Neural crest cell (in vitro differentiated cells): ENCODE measurements around the gene CHRNA4. TPM values are rescaled to one million over a fixed set of nuclear protein-coding genes. Genes with fewer than 3 reads are reported as not detected.
"Not testable (repeated sequence)": the region's sequence is repeated elsewhere in the genome, so short reads cannot be mapped to it uniquely, and the experiment has no call there.

Experiments used
- DNase-seq: peaks from one replicate; pipeline ENCODE4 v3.0.0; 2021; ENCODE audit warnings: low read depth, mixed read lengths, low spot score
- H3K27ac Mint-ChIP-seq: one replicate; pipeline ENCODE4 v1.8.0; 2021; ENCODE audit warnings: mild to moderate bottlenecking, mixed read lengths; ENCODE audit not compliant: unreplicated experiment
- H3K27me3 Mint-ChIP-seq: 2 replicates; pipeline ENCODE4 v1.8.0; 2021; ENCODE audit warnings: low read depth, mild to moderate bottlenecking, mixed read lengths
- H3K36me3 Mint-ChIP-seq: 2 replicates; pipeline ENCODE4 v1.8.0; 2021; ENCODE audit warnings: low read depth, mild to moderate bottlenecking, mixed read lengths
- H3K4me1 Mint-ChIP-seq: 2 replicates; pipeline ENCODE4 v1.8.0; 2021; ENCODE audit warnings: mixed read lengths
- H3K4me3 Mint-ChIP-seq: one replicate; pipeline ENCODE4 v1.8.0; 2021; ENCODE audit warnings: mild to moderate bottlenecking, mixed read lengths
- H3K9me3 Mint-ChIP-seq: 2 replicates; pipeline ENCODE4 v1.8.0; 2021; ENCODE audit warnings: mixed read lengths
- total RNA-seq: library from RNA; stranded (reverse); gene quantifications from 2 replicates; pipeline ENCODE4 v1.2.1, GENCODE V29; 2021
- TF ChIP-seq, protein P1 (sequence below): fragments of 200-600 bp; sonication (generic); conservative IDR thresholded peaks from 2 replicates; pipeline ENCODE4 v1.5.0; 2021; ENCODE audit warnings: antibody characterized with exemption, mild to moderate bottlenecking

Gene CHRNA4
- total RNA-seq, 1 donor from 2014 or later, result 5.4 TPM

DNA sequence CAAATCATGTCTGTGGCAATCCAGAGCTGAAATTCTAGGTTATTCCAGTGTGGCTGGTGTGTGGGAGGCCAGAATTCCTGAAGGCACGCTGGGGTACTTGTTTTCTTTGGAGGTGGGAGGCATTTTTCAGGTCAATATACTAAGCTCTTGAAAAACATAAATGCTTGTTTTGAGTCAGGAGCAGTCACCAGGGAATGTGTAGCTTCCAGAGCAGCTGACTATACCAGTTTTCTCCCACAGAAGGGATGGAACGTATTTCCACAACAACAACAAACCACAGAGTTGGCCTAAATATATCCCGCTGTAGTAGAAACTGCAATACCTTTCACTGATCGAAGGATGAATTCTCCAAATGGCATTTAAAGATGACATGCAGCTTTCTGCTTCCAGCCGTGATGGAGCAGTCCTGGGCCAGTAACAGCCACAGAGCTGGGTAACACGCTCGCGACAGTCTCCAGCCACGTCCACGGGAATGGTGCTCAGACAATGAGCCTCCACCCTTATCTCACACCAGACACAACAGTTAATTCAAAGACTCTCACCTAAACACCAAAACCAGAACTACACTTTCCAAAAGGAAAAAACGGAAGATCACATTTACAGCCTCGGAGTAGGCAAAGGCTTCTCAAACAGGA, 23.2 kb downstream of the CHRNA4 start:
- TF ChIP-seq, protein P1, sequence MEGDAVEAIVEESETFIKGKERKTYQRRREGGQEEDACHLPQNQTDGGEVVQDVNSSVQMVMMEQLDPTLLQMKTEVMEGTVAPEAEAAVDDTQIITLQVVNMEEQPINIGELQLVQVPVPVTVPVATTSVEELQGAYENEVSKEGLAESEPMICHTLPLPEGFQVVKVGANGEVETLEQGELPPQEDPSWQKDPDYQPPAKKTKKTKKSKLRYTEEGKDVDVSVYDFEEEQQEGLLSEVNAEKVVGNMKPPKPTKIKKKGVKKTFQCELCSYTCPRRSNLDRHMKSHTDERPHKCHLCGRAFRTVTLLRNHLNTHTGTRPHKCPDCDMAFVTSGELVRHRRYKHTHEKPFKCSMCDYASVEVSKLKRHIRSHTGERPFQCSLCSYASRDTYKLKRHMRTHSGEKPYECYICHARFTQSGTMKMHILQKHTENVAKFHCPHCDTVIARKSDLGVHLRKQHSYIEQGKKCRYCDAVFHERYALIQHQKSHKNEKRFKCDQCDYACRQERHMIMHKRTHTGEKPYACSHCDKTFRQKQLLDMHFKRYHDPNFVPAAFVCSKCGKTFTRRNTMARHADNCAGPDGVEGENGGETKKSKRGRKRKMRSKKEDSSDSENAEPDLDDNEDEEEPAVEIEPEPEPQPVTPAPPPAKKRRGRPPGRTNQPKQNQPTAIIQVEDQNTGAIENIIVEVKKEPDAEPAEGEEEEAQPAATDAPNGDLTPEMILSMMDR, result no peak
- peaks cover 14% of the 10 kb centered on the region for H3K27me3 Mint-ChIP-seq
- H3K9me3 Mint-ChIP-seq, result peaks cover 4% of the 10 kb centered on the region
- H3K36me3 Mint-ChIP-seq, result no peaks in the 10 kb centered on the region
- DNase-seq, result no peak
- H3K4me3 Mint-ChIP-seq, result no peak overlapping the region
- H3K27ac Mint-ChIP-seq, result no peak overlapping the region
- H3K4me1 Mint-ChIP-seq, result peaks cover 4% of the 10 kb centered on the region

DNA sequence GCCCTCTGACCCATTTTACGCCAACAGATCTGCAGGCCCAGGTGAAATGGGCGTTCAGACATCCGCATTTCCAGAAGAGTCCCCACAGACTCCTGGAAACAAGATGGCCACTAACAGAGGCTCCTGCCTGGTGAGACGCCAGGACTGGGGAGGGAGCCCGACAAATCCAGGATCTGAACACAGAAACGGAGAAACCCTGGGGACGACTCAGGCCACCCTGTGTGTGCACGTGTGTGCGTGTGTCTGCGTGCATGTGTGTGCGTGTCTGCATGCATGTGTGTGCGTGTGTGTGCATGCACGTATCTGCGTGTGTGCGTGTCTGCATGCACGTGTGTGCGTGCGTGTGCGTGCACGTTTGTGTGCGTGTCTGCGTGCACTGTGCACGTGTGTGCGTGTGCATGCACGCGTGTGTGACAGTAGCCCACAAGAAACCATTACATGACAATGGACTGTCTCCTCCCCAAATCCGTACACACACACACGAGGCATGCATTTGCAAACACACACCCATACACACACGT, 24.9 kb downstream of the CHRNA4 start:
- TF ChIP-seq, protein P1, result no peak
- peaks cover 14% of the 10 kb centered on the region for H3K27me3 Mint-ChIP-seq
- H3K9me3 Mint-ChIP-seq, result peaks cover 10% of the 10 kb centered on the region
- no peak overlapping the region for H3K4me3 Mint-ChIP-seq
- DNase-seq, result no peak
- peaks cover 6% of the 10 kb centered on the region for H3K36me3 Mint-ChIP-seq
- H3K27ac Mint-ChIP-seq, result no peak overlapping the region
- H3K4me1 Mint-ChIP-seq, result peaks cover 8% of the 10 kb centered on the region

DNA sequence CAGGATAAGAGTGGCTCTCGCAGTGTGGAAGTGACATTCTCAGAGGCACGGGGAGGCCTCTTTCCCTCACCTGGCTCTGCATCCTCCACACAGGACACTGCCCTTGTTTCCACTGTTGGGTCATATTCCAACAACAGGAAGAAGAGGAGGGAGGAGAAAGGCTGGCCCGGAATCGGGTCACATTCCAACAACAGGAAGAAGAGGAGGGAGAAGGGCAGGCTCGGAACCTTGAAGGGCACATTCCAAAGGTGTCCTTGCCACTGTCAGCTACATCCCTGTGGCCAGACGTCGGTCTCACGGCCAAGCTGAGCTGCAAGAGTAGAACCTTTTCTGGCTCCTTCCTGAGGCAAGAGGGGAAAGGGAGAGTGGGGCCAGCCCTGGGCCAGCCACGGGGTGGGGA, 25.4 kb downstream of the CHRNA4 start:
- Mint-ChIP-seq H3K27me3 (peaks cover 14% of the 10 kb centered on the region), H3K27ac (no peak overlapping the region), H3K36me3 (peaks cover 6% of the 10 kb centered on the region), H3K4me3 (no peak overlapping the region), H3K4me1 (peaks cover 8% of the 10 kb centered on the region), H3K9me3 (peaks cover 10% of the 10 kb centered on the region)
- no peak for DNase-seq
- TF ChIP-seq, protein P1, result no peak

DNA sequence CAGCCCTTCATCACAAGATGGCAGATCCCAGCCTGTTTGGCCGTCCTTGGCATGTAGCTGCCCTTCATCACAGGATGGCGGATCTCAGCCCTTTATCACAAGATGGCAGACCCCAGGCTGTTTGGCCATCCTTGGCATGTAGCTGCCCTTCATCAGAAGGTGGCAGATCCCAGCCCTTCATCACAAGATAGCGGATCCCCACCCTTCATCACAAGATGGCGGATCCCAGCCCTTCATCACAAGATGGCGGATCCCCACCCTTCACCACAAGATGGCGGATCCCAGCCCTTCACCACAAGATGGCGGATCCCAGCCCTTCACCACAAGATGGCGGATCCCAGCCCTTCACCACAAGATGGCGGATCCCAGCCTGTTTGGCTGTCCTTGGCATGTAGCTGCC, 26.1 kb downstream of the CHRNA4 start:
- H3K4me3 Mint-ChIP-seq, H3K36me3 Mint-ChIP-seq, DNase-seq: not testable (repeated sequence)

DNA sequence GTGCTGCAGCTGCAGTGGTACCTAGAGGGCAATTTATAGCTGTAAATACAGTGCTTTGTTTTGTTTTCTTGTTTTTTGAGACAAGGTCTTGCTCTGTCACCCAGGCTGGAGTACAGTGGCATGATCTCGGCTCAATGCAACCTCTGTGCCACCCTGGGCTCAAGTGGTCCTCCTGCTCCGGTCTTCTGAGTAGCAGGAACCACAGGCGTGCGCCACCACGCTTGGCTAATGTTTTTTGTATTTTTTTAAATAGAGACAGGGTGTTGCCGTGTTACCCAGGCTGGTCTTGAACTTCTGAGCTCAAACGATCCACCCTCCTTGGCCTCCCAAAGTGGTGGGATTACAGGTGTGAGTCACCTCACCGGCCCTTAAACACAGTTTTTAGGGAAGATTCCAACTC, 26.8 kb downstream of the CHRNA4 start:
- Mint-ChIP-seq H3K36me3 (peaks cover 6% of the 10 kb centered on the region), H3K27ac (no peak overlapping the region), H3K9me3 (peaks cover 6% of the 10 kb centered on the region), H3K27me3 (peaks cover 14% of the 10 kb centered on the region), H3K4me1 (peaks cover 8% of the 10 kb centered on the region), H3K4me3 (no peak overlapping the region)
- DNase-seq, result no peak
- TF ChIP-seq, protein P1, result no peak

More for the DNA sequence above, 26.1 kb downstream of the CHRNA4 start:
- peaks cover 14% of the 10 kb centered on the region for H3K27me3 Mint-ChIP-seq
- H3K27ac Mint-ChIP-seq, H3K4me1 Mint-ChIP-seq, H3K9me3 Mint-ChIP-seq: not testable (repeated sequence)

DNA sequence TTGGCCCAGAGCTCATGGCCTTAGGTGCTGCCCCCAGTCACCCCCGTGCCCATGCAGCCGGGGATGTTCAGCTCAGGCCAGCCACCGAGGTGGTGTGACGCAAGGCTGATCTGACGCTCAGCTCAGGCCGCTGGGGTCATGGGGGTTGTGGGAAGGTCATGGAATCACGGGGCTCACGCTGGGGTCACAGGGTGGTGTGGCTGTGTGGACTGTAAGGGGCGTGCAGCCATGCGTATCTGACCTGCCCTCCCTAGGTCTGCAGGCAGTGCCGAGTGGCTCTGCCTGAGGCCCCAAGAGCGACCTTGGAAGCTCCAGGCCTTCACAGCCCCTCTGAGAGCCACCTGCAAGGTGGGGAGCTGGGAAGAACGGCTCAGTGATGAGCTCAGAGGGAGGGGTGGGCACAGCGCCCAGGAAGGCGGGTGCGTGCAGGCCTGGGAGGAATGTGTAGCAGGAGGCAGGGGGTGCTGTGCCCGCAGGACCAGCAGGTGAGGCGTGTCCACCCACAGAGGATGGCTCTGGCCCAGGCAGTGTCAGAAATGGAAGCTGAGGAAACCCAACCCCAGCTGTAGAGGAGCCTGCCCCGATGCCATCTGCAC, 27.8 kb downstream of the CHRNA4 start:
- TF ChIP-seq, protein P1, result no peak
- DNase-seq, result no peak
- Mint-ChIP-seq H3K36me3 (peaks cover 6% of the 10 kb centered on the region), H3K27ac (no peak overlapping the region), H3K27me3 (peaks cover 12% of the 10 kb centered on the region), H3K4me1 (peaks cover 8% of the 10 kb centered on the region), H3K4me3 (no peak overlapping the region), H3K9me3 (peaks cover 6% of the 10 kb centered on the region)
